Cardiac muscle cell (in vitro differentiated cells and primary cell): ENCODE data around the gene IL1RAPL1. TPM values are rescaled to one million over a fixed set of nuclear protein-coding genes. Genes with fewer than 3 reads are reported as not detected.

Experiments used
- DNase-seq, 2 donors: peaks; one replicate each; pipeline versions ENCODE4 v3.0.0 to v3.0.0-alpha.2; 2010 to 2017; ENCODE audit warnings: low read depth in 1 of 2, low spot score in 1 of 2
- H3K27ac ChIP-seq: fragments of 200-600 bp; sonication (generic); 2 replicates; pipeline ENCODE4 v1.5.1; 2016
- H3K27me3 ChIP-seq: fragments of 200-600 bp; sonication (generic); 2 replicates; pipeline ENCODE4 v1.6.0; 2016; ENCODE audit warnings: control low read depth
- H3K36me3 ChIP-seq: fragments of 200-600 bp; sonication (generic); 2 replicates; pipeline ENCODE4 v1.5.1; 2016; ENCODE audit warnings: control low read depth
- H3K4me1 ChIP-seq: fragments of 200-600 bp; sonication (generic); 2 replicates; pipeline ENCODE4 v1.8.1; 2017; ENCODE audit warnings: low read depth, mild to moderate bottlenecking, mixed run types
- H3K4me3 ChIP-seq: fragments of 200-600 bp; sonication (generic); 2 replicates; pipeline ENCODE4 v1.5.1; 2016; ENCODE audit warnings: mild to moderate bottlenecking
- H3K9me3 ChIP-seq: fragments of 200-600 bp; sonication (generic); 2 replicates; pipeline ENCODE4 v1.5.1; 2017; ENCODE audit warnings: low read depth, mild to moderate bottlenecking, control low read depth
- polyA plus RNA-seq: library from polyadenylated mRNA; unstranded; fragments of >200 nt; fragmentation: Nextera tagmentation; extraction: Ambion mirVana; gene quantifications from 2 replicates; pipeline ENCODE4 v1.2.1, GENCODE V29; 2016
- total RNA-seq: library from RNA; depleted of rRNA; stranded (reverse); fragments of >200 nt; gene quantifications from 2 replicates; pipeline ENCODE4 v1.2.3, GENCODE V29; 2016
- TF ChIP-seq, protein P1 (sequence below): IDR thresholded peaks from 2 replicates; pipeline ENCODE4 v1.5.1; 2012; ENCODE audit warnings: low read depth, mild to moderate bottlenecking, low read length

The IL1RAPL1 gene
- total and polyA plus RNA-seq, 2 experiments from 2014 or later, result 3.2 to 4.2 TPM

- Histone ChIP-seq H3K4me1 (peaks cover 8% of the 10 kb centered on the region), H3K36me3 (no peaks in the 10 kb centered on the region), H3K27ac (no peak overlapping the region), H3K4me3 (no peak overlapping the region), H3K9me3 (no peaks in the 10 kb centered on the region), H3K27me3 (no peaks in the 10 kb centered on the region)
- DNase-seq, result peak in 1 of 2 donors; percentile 63
- TF ChIP-seq, protein P1, sequence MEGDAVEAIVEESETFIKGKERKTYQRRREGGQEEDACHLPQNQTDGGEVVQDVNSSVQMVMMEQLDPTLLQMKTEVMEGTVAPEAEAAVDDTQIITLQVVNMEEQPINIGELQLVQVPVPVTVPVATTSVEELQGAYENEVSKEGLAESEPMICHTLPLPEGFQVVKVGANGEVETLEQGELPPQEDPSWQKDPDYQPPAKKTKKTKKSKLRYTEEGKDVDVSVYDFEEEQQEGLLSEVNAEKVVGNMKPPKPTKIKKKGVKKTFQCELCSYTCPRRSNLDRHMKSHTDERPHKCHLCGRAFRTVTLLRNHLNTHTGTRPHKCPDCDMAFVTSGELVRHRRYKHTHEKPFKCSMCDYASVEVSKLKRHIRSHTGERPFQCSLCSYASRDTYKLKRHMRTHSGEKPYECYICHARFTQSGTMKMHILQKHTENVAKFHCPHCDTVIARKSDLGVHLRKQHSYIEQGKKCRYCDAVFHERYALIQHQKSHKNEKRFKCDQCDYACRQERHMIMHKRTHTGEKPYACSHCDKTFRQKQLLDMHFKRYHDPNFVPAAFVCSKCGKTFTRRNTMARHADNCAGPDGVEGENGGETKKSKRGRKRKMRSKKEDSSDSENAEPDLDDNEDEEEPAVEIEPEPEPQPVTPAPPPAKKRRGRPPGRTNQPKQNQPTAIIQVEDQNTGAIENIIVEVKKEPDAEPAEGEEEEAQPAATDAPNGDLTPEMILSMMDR, result no peak
These were observed 401.0 kb downstream of the IL1RAPL1 start for GRCh38 chrX:28988246-28988645.

DNA sequence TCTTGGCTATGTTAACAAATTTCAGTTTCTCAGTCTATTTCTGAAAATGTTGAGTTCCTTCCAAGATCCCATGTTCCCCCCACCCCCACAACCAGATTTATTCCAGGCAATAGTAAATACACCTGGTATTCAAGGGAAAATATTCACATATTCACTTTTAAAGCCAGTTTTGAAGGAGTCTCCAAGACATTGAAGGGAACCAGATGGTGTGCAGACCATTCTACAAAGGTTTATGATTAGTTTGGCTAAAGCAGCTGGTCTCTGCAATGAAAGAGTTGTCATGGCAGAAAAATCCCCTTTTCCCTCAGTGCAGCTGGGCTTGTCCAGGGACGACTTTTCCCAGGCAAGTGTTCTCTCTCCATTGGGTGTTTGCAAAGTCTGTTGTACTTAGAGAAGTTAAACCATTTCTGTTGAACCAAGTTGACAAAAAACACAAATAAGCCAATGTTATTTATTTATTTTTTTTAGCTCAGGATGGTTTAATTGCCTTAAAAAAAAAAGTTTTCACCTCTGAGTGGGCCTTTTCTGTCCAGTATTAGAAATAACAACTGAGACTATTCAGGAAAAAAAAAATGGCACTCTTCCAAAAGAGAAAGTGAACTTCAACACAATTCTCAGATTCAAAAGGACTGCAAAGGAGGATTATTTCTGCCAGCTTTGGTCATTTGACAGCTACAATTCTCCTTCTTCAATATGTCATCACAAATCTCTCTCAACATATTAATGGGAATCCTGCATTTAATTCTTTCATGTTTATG, 410.6 kb downstream of the IL1RAPL1 start:
- DNase-seq, result peak in 1 of 2 donors; percentile 21
- Histone ChIP-seq H3K4me1 (no peaks in the 10 kb centered on the region), H3K27me3 (no peaks in the 10 kb centered on the region), H3K36me3 (no peaks in the 10 kb centered on the region), H3K4me3 (no peak overlapping the region), H3K9me3 (no peaks in the 10 kb centered on the region), H3K27ac (no peak overlapping the region)
- TF ChIP-seq, protein P1, result no peak

- TF ChIP-seq, protein P1, result no peak
- H3K4me3 ChIP-seq, result no peak overlapping the region
- H3K4me1 ChIP-seq, result no peaks in the 10 kb centered on the region
- H3K27me3 ChIP-seq, result no peaks in the 10 kb centered on the region
- peak in 1 of 2 donors; percentile 7 for DNase-seq
- no peaks in the 10 kb centered on the region for H3K36me3 ChIP-seq
- no peak overlapping the region for H3K27ac ChIP-seq
- no peaks in the 10 kb centered on the region for H3K9me3 ChIP-seq
These were observed 411.4 kb downstream of the IL1RAPL1 start for GRCh38 chrX:28998609-28999135.

DNA sequence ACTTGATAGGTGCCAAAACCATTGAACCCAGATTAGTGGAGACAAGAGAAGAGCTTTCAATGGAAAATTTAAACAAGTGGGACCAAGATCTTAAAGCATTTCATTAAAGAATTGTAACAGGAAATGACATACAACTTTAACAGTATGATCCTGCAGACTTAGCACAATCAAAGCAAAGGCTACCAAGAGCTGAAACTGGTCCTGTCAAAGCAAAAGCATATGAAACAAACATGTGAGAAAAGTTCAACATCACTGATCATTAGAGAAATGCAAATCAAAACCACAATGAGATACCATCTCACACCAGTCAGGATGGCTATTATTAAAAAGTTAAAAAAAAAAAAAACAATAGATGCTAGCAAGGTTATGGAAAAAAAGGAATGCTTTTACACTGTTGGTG, 425.6 kb downstream of the IL1RAPL1 start:
- H3K4me3 ChIP-seq, result no peak overlapping the region
- no peaks in the 10 kb centered on the region for H3K27me3 ChIP-seq
- no peak overlapping the region for H3K27ac ChIP-seq
- no peak for DNase-seq
- H3K9me3 ChIP-seq, result no peaks in the 10 kb centered on the region
- no peaks in the 10 kb centered on the region for H3K4me1 ChIP-seq
- H3K36me3 ChIP-seq, result no peaks in the 10 kb centered on the region
- TF ChIP-seq, protein P1, result no peak

DNA sequence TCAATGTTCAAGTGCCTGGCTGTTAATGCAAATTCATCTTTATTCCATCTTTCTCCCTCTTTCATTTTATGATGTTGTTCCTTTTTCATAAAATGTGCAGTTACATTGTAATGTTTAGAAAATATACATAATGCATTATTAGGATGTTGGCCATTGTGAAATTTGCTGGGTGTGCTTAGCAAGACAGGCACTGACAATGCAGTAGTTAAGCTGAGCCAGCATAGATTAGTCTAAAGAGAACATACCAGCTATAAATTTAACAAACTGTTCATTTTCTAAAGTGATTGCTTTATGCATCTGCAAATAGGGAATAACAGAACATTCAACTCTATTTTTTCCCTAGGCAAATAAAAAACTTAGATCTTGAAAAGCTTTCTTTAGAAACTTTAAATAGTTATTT, 436.0 kb downstream of the IL1RAPL1 start:
- no peaks in the 10 kb centered on the region for H3K9me3 ChIP-seq
- TF ChIP-seq, protein P1, result no peak
- no peak overlapping the region for H3K27ac ChIP-seq
- no peaks in the 10 kb centered on the region for H3K36me3 ChIP-seq
- no peaks in the 10 kb centered on the region for H3K27me3 ChIP-seq
- H3K4me3 ChIP-seq, result no peak overlapping the region
- no peak for DNase-seq
- H3K4me1 ChIP-seq, result no peaks in the 10 kb centered on the region
